HG03460 (cell line): ENCODE data around the gene SCAMP2.
A peak's percentile ranks its signal among the peaks of the same experiment; 100 is the strongest.
"Not testable (repeated sequence)": the region's sequence is repeated elsewhere in the genome, so short reads cannot be mapped to it uniquely, and the experiment has no call there.

ENCODE experiments used
- ATAC-seq: cut with Tn5 transposase; IDR thresholded peaks from one replicate; pipeline ENCODE4 v1.9.1; 2021; ENCODE audit not compliant: unreplicated experiment

SCAMP2 gene

GRCh38 chr15:74891469-74891868 is 18.3 kb upstream of the SCAMP2 start:
- no peak for ATAC-seq

- no peak for ATAC-seq
These were observed 17.4 kb upstream of the SCAMP2 start for GRCh38 chr15:74890665-74890960.

- peak; percentile 89 for ATAC-seq
These were observed 16.9 kb upstream of the SCAMP2 start, which contains the start of gene MPI for GRCh38 chr15:74889883-74890664. TSS of gene MPI (plus strand) at chr15:74890042. CDS start at chr15:74890074, 32 bp downstream.

GRCh38 chr15:74889390-74889882 is 16.3 kb upstream of the SCAMP2 start:
- peak; percentile 24 for ATAC-seq

- no peak for ATAC-seq
These were observed 15.6 kb upstream of the SCAMP2 start for GRCh38 chr15:74888716-74889115.

- not testable (repeated sequence) for ATAC-seq
These were observed 14.5 kb upstream of the SCAMP2 start for GRCh38 chr15:74887537-74888193.

GRCh38 chr15:74885461-74885860 is 12.3 kb upstream of the SCAMP2 start:
- no peak for ATAC-seq

GRCh38 chr15:74884428-74885223 is 11.5 kb upstream of the SCAMP2 start:
- no peak for ATAC-seq

- ATAC-seq = no peak
These were observed 9.4 kb upstream of the SCAMP2 start for GRCh38 chr15:74882528-74882927.

- no peak for ATAC-seq
These were observed 5.1 kb upstream of the SCAMP2 start for GRCh38 chr15:74878273-74878672.

- no peak for ATAC-seq
These were observed 725 bp upstream of the SCAMP2 start for GRCh38 chr15:74873756-74874424.

- ATAC-seq = no peak
These were observed 496 bp downstream of the SCAMP2 start for GRCh38 chr15:74872702-74873035.

- ATAC-seq = no peak
These were observed 2.5 kb downstream of the SCAMP2 start for GRCh38 chr15:74870436-74871215.

GRCh38 chr15:74869726-74870407 is 3.3 kb downstream of the SCAMP2 start:
- ATAC-seq = peak; percentile 47

GRCh38 chr15:74869372-74869725 is 3.8 kb downstream of the SCAMP2 start:
- no peak for ATAC-seq

- no peak for ATAC-seq
These were observed 5.1 kb downstream of the SCAMP2 start for GRCh38 chr15:74868059-74868458.

- ATAC-seq = no peak
These were observed 5.6 kb downstream of the SCAMP2 start for GRCh38 chr15:74867466-74868038.

GRCh38 chr15:74866090-74866489 is 7.1 kb downstream of the SCAMP2 start:
- no peak for ATAC-seq

- no peak for ATAC-seq
These were observed 7.8 kb downstream of the SCAMP2 start for GRCh38 chr15:74865316-74865715.

GRCh38 chr15:74864296-74864695 is 8.9 kb downstream of the SCAMP2 start:
- ATAC-seq = no peak
